GM23338 (cell line): ENCODE results near the gene KIF6. TPM values are rescaled to one million over a fixed set of nuclear protein-coding genes. Genes with fewer than 3 reads are reported as not detected.

ENCODE experiments used
- ATAC-seq: fragments of 200-7000 bp; cut with Tn5 transposase; 3 replicates; pipeline ENCODE4 v1.9.1; 2020
- DNase-seq: peaks from one replicate; pipeline ENCODE4 v3.0.0-alpha.2; 2015; ENCODE audit warnings: low spot score
- H2AFZ ChIP-seq: fragments of 200-600 bp; sonication (generic); 2 replicates; pipeline ENCODE4 v1.8.0; 2016; ENCODE audit warnings: antibody characterized with exemption, mild to moderate bottlenecking, moderate library complexity
- H3F3A ChIP-seq: fragments of 200-600 bp; sonication (generic); replicated peaks from 2 replicates; pipeline ENCODE4 v1.8.0; 2017; ENCODE audit warnings: antibody characterized with exemption, mixed run types, low read depth
- H3K27ac ChIP-seq: fragments of 200-600 bp; sonication (generic); 2 replicates; pipeline ENCODE4 v1.6.1; 2016; ENCODE audit warnings: low read depth
- H3K27me3 ChIP-seq: fragments of 200-600 bp; sonication (generic); 2 replicates; pipeline ENCODE4 v1.8.0; 2016; ENCODE audit warnings: mild to moderate bottlenecking, mixed run types, moderate library complexity; ENCODE audit not compliant: insufficient read depth
- H3K36me3 ChIP-seq: fragments of 200-600 bp; sonication (generic); 2 replicates; pipeline ENCODE4 v1.8.0; 2016; ENCODE audit warnings: mild to moderate bottlenecking; ENCODE audit not compliant: insufficient read depth
- H3K4me1 ChIP-seq: fragments of 200-600 bp; sonication (generic); 2 replicates; pipeline ENCODE4 v1.8.0; 2016; ENCODE audit warnings: mild to moderate bottlenecking, moderate library complexity; ENCODE audit not compliant: insufficient read depth
- H3K4me2 ChIP-seq: fragments of 200-600 bp; sonication (generic); 2 replicates; pipeline ENCODE4 v1.7.1; 2017; ENCODE audit warnings: mixed run types
- H3K4me3 ChIP-seq: fragments of 200-600 bp; sonication (generic); 2 replicates; pipeline ENCODE4 v1.6.1; 2016; ENCODE audit warnings: mixed run types
- H3K79me2 ChIP-seq: fragments of 200-600 bp; sonication (generic); replicated peaks from 2 replicates; pipeline ENCODE4 v1.8.0; 2017; ENCODE audit warnings: mild to moderate bottlenecking; ENCODE audit not compliant: insufficient read depth
- H3K9me2 ChIP-seq: fragments of 200-600 bp; sonication (generic); 2 replicates; pipeline ENCODE4 v1.8.0; 2017; ENCODE audit not compliant: insufficient read depth
- H4K20me1 ChIP-seq: fragments of 200-600 bp; sonication (generic); replicated peaks from 2 replicates; pipeline ENCODE4 v1.8.0; 2017; ENCODE audit warnings: mild to moderate bottlenecking; ENCODE audit not compliant: insufficient read depth
- H3K27ac Mint-ChIP-seq: 2 replicates; pipeline ENCODE4 v1.8.0; 2020; ENCODE audit warnings: inconsistent platforms, mild to moderate bottlenecking, moderate library complexity, mixed read lengths
- H3K27me3 Mint-ChIP-seq: 3 replicates; pipeline ENCODE4 v1.8.0; 2022; ENCODE audit warnings: low read depth, mild to moderate bottlenecking, moderate library complexity, mixed read lengths, inconsistent platforms; ENCODE audit not compliant: insufficient read depth, poor library complexity
- H3K36me3 Mint-ChIP-seq: 3 replicates; pipeline ENCODE4 v1.8.0; 2021; ENCODE audit warnings: low read depth, mild to moderate bottlenecking, inconsistent platforms, moderate library complexity, mixed read lengths
- H3K4me1 Mint-ChIP-seq: 3 replicates; pipeline ENCODE4 v1.8.0; 2020; ENCODE audit warnings: mild to moderate bottlenecking, inconsistent platforms, mixed read lengths
- H3K4me3 Mint-ChIP-seq: 3 replicates; pipeline ENCODE4 v1.8.0; 2021; ENCODE audit warnings: moderate library complexity, mild to moderate bottlenecking, inconsistent platforms, mixed read lengths
- H3K9me3 Mint-ChIP-seq: 3 replicates; pipeline ENCODE4 v1.8.0; 2020; ENCODE audit warnings: moderate library complexity, mild to moderate bottlenecking, inconsistent platforms, mixed read lengths
- CTCF ChIP-seq, 2 experiments: fragments of 200-600 bp in 1 of 2; sonication (generic) in 1 of 2; conservative IDR thresholded peaks; 2 replicates each; pipeline versions ENCODE4 v1.5.1 to v1.6.1; 2016 to 2017; ENCODE audit warnings: antibody characterized with exemption in 2 of 2, low read depth in 2 of 2, mild to moderate bottlenecking in 2 of 2, moderate library complexity in 1 of 2
- EZH2phosphoT487 ChIP-seq: fragments of 200-600 bp; sonication (generic); IDR thresholded peaks from one replicate; pipeline ENCODE4 v1.8.1; 2018; ENCODE audit warnings: antibody characterized with exemption; ENCODE audit not compliant: unreplicated experiment
- JUNB ChIP-seq: IDR thresholded peaks from one replicate; pipeline ENCODE4 v1.6.1; 2016; ENCODE audit warnings: antibody characterized with exemption; ENCODE audit not compliant: unreplicated experiment
- NANOG ChIP-seq: IDR thresholded peaks from 2 replicates; pipeline ENCODE4 v1.6.1; 2016; ENCODE audit warnings: antibody characterized with exemption, borderline replicate concordance
- STAT1 ChIP-seq: IDR thresholded peaks from one replicate; pipeline ENCODE4 v1.6.1; 2016; ENCODE audit warnings: antibody characterized with exemption; ENCODE audit not compliant: unreplicated experiment
- ZNF331 ChIP-seq: fragments of 250-450 bp; sonication (Bioruptor Pico); IDR thresholded peaks from 2 replicates; pipeline ENCODE4 v1.5.0; 2020; ENCODE audit warnings: low read depth, mild to moderate bottlenecking, moderate library complexity
- ZNF462 ChIP-seq: fragments of 250-450 bp; sonication (Bioruptor Pico); IDR thresholded peaks from 2 replicates; pipeline ENCODE4 v1.5.0; 2020; ENCODE audit warnings: mild to moderate bottlenecking, moderate library complexity
- polyA plus RNA-seq: library from polyadenylated mRNA; unstranded; fragments of >200 nt; fragmentation: Nextera tagmentation; extraction: Ambion mirVana; gene quantifications from 2 replicates; pipeline ENCODE4 v1.2.1, GENCODE V29; 2016
- total RNA-seq: library from RNA; depleted of rRNA; stranded (reverse); fragments of >200 nt; shearing (Covaris generic); gene quantifications from 2 replicates; pipeline ENCODE4 v1.2.3, GENCODE V29; 2014

Gene KIF6
- total and polyA plus RNA-seq, 2 experiments from 2014 or later = 0.87 to 1.7 TPM

GRCh38 chr6:39377539-39377950 lies 347.7 kb downstream of the KIF6 start (continued):
- 0 out of 2 replicates have a peak, but pooled peaks have one; percentile 25 for TF ChIP-seq ZNF462

- DNase-seq = no peak
- Histone ChIP-seq H3K36me3 (no peaks in the 10 kb centered on the region), H3K4me2 (no peak overlapping the region), H3K4me1 (peaks cover 8% of the 10 kb centered on the region; the same call in 1 of the 2 replicates), H3K27me3 (no peaks in the 10 kb centered on the region), H3F3A (no peaks in the 10 kb centered on the region), H2AFZ (no peak overlapping the region), H3K27ac (no peak overlapping the region), H3K4me3 (no peak overlapping the region), H4K20me1 (no peaks in the 10 kb centered on the region), H3K9me2 (no peaks in the 10 kb centered on the region), H3K79me2 (no peaks in the 10 kb centered on the region)
- no peaks in the 10 kb centered on the region for H3K36me3 Mint-ChIP-seq
- no peak for ATAC-seq
- H3K9me3 Mint-ChIP-seq = no peaks in the 10 kb centered on the region
- no peak overlapping the region for H3K27ac Mint-ChIP-seq
- no peak overlapping the region for H3K4me3 Mint-ChIP-seq
- no peaks in the 10 kb centered on the region for H3K27me3 Mint-ChIP-seq
- peaks cover 5% of the 10 kb centered on the region; the same call in 2 of the 3 replicates for H3K4me1 Mint-ChIP-seq
- TF ChIP-seq ZNF331 = no peak
- TF ChIP-seq JUNB = no peak
- no peak for TF ChIP-seq STAT1
- no peak for TF ChIP-seq ZNF462
- TF ChIP-seq EZH2phosphoT487 = no peak
- no peak for TF ChIP-seq CTCF (conservative IDR thresholded peaks at IDR 0.05; ENCODE audit: low read depth in 2 of 2)
- TF ChIP-seq NANOG = no peak
Observed at GRCh38 chr6:39375405-39375804, 349.8 kb downstream of the KIF6 start.
